ENCODE data around the gene AGPAT3.

- no peak for TF ChIP-seq ZNF169 (tag by site-specific recombination; IDR thresholded peaks at IDR 0.05)
- TF ChIP-seq, protein P1, sequence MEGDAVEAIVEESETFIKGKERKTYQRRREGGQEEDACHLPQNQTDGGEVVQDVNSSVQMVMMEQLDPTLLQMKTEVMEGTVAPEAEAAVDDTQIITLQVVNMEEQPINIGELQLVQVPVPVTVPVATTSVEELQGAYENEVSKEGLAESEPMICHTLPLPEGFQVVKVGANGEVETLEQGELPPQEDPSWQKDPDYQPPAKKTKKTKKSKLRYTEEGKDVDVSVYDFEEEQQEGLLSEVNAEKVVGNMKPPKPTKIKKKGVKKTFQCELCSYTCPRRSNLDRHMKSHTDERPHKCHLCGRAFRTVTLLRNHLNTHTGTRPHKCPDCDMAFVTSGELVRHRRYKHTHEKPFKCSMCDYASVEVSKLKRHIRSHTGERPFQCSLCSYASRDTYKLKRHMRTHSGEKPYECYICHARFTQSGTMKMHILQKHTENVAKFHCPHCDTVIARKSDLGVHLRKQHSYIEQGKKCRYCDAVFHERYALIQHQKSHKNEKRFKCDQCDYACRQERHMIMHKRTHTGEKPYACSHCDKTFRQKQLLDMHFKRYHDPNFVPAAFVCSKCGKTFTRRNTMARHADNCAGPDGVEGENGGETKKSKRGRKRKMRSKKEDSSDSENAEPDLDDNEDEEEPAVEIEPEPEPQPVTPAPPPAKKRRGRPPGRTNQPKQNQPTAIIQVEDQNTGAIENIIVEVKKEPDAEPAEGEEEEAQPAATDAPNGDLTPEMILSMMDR (tag by site-specific recombination; IDR thresholded peaks at IDR 0.05), result no peak
- TF ChIP-seq GLI4 (tag by site-specific recombination; IDR thresholded peaks at IDR 0.05), result no peak
- no peak for TF ChIP-seq ZNF48 (tag by site-specific recombination; IDR thresholded peaks at IDR 0.05)
- TF ChIP-seq ZBTB48 (tag by site-specific recombination; IDR thresholded peaks at IDR 0.05), result no peak
- no peak for TF ChIP-seq ZBTB10 (tag by site-specific recombination; IDR thresholded peaks at IDR 0.05)
- no peak for TF ChIP-seq ZNF626 (tag by site-specific recombination; IDR thresholded peaks at IDR 0.05)
- no peak for TF ChIP-seq REST (tag by site-specific recombination; IDR thresholded peaks at IDR 0.05)
- TF ChIP-seq ZNF513 (tag by site-specific recombination; IDR thresholded peaks at IDR 0.05), result no peak
- TF ChIP-seq ZNF843 (tag by site-specific recombination; IDR thresholded peaks at IDR 0.05), result no peak
Observed at GRCh38 chr21:43993420-43993934, 128.5 kb downstream of the AGPAT3 start.
